Hindlimb muscle (tissue), 1 donor: ENCODE results near the gene DGKA. TPM values are rescaled to one million over a fixed set of nuclear protein-coding genes. Genes with fewer than 3 reads are reported as not detected.
"Not testable (repeated sequence)": the region's sequence is repeated elsewhere in the genome, so short reads cannot be mapped to it uniquely, and the experiment has no call there.

Source experiments
- DNase-seq: peaks from one replicate; pipeline ENCODE4 v3.0.0-alpha.2; 2013
- polyA plus RNA-seq: library from polyadenylated mRNA; unstranded; fragments of 120-200 nt; gene quantifications from one replicate; pipeline ENCODE4 v1.2.1, GENCODE V29; 2013; ENCODE audit not compliant: insufficient read length

DGKA gene
- polyA plus RNA-seq, 1 donor, result 16.3 TPM

DNA sequence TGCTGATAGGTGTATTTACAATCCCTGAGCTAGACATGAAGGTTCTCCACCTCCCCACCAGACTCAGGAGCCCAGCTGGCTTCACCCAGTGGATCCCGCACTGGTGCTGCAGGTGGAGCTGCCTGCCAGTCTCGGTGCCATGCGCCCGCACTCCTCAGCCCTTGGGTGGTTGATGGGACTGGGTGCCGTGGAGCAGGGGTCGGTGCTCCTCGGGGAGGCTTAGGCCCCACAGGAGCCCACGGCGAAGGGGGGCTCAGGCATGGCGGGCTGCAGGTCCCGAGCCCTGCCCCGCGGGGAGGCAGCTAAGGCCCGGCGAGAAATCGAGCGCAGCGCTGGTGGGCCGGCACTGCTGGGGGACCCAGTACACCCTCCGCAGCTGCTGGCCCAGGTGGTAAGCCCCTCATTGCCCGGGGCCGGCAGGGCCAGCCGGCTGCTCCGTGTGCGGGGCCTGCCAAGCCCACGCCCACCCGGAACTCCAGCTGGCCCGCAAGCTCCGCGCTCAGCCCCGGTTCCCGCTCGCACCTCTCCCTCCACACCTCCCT, 69.1 kb downstream of the DGKA start:
- not testable (repeated sequence) for DNase-seq

DNA sequence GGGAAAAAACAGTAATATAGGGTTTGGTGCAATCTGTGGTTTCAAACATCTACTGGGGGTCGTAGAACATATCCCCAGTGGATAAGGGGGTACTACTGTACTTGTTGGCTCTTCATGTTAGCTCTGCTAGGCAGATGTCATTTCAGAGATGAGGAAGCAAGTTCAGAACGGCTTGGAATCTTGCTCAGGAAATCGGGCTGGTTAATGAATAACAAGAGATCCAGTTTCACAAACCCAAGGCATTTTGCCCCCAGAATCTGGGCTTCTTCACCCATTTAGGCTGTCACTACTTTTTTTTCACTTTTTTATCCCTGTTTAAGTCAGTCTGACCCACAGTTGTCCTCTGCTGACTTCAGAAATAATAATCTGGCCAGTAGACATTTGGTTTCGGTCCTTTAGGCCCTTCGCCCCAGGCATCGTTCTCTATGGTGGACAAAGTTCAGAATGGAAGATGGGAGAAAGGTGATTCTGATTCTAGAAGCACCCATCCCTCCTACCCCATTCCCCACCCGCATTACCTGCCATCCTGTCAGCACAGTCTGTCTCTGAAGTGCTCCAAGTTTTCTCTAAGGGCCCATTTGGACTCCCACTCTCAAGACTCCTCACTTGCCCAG, 70.6 kb downstream of the DGKA start:
- DNase-seq, result no peak

DNA sequence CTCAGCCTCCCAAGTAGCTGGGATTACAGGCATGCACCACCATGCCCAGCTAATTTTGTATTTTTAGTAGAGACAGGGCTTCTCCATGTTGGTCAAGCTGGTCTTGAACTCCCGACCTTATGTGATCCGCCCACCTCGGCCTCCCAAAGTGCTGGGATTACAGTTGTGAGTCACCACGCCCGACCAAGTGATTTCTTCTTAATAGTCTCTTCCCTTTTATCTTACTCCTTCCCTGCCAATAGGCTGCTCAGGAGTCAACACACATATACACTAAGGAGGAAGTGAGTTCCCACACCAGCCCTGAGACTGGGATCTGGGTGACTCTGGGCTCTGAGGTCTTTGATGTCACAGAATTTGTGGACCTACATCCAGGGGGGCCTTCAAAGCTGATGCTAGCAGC, 72.4 kb downstream of the DGKA start:
- DNase-seq, result not testable (repeated sequence)

Other genes starting within 250 kb of the DGKA start
- gene ITGA7, start 223.3 kb upstream of the DGKA start, polyA plus RNA-seq, result 466 TPM
- gene BLOC1S1, start 215.1 kb upstream of the DGKA start, polyA plus RNA-seq, result 109 TPM
- 31.4 TPM for gene RDH5, start 210.8 kb upstream of the DGKA start, polyA plus RNA-seq
- 781 TPM for gene CD63, start 202.2 kb upstream of the DGKA start, polyA plus RNA-seq
- 17.2 TPM for gene GDF11, start 188.0 kb upstream of the DGKA start, polyA plus RNA-seq
- gene SARNP, start 113.4 kb upstream of the DGKA start, polyA plus RNA-seq, result 64.9 TPM
- gene ORMDL2, start 113.1 kb upstream of the DGKA start, polyA plus RNA-seq, result 16.4 TPM
- gene DNAJC14, start 101.6 kb upstream of the DGKA start, polyA plus RNA-seq, result 23.3 TPM
- gene MMP19, start 88.2 kb upstream of the DGKA start, polyA plus RNA-seq, result 3.8 TPM
- gene PYM1, start 3.3 kb upstream of the DGKA start, polyA plus RNA-seq, result 18.9 TPM
- 2.0 TPM for gene PMEL, start 34.9 kb downstream of the DGKA start, polyA plus RNA-seq
- 23.7 TPM for gene CDK2, start 35.7 kb downstream of the DGKA start, polyA plus RNA-seq
- 124 TPM for gene RAB5B, start 42.9 kb downstream of the DGKA start, polyA plus RNA-seq
- 14.6 TPM for gene SUOX, start 66.1 kb downstream of the DGKA start, polyA plus RNA-seq
- 11.9 TPM for gene IKZF4, start 89.9 kb downstream of the DGKA start, polyA plus RNA-seq
- 467 TPM for gene RPS26, start 110.8 kb downstream of the DGKA start, polyA plus RNA-seq
- 212 TPM for gene ERBB3, start 149.0 kb downstream of the DGKA start, polyA plus RNA-seq
- gene PA2G4, start 173.4 kb downstream of the DGKA start, polyA plus RNA-seq, result 115 TPM
- gene RPL41, start 185.5 kb downstream of the DGKA start, polyA plus RNA-seq, result 4,856 TPM
- 6.0 TPM for gene ZC3H10, start 187.1 kb downstream of the DGKA start, polyA plus RNA-seq
- 87.7 TPM for gene ESYT1, start 197.1 kb downstream of the DGKA start, polyA plus RNA-seq
- 426 TPM for gene MYL6B, start 221.4 kb downstream of the DGKA start, polyA plus RNA-seq
- 1,238 TPM for gene MYL6, start 227.2 kb downstream of the DGKA start, polyA plus RNA-seq